HG03575 (cell line): ENCODE results near the gene LYPLAL1.
A peak's percentile ranks its signal among the peaks of the same experiment; 100 is the strongest.

ENCODE experiments used
- ATAC-seq: cut with Tn5 transposase; IDR thresholded peaks from one replicate; pipeline ENCODE4 v1.9.1; 2021; ENCODE audit not compliant: unreplicated experiment, insufficient number of reproducible peaks, low FRiP score; ENCODE audit errors: extremely low read depth

LYPLAL1 gene

GRCh38 chr1:219173758-219174459 lies at the start of gene LYPLAL1:
LYPLAL1 (plus strand) TSS chr1:219173878; CDS start chr1:219173891, 13 bp downstream.
- peak; percentile 25 for ATAC-seq

GRCh38 chr1:219124163-219124562 lies 49.5 kb upstream of the LYPLAL1 start:
- ATAC-seq: no peak

GRCh38 chr1:219125342-219125741 lies 48.3 kb upstream of the LYPLAL1 start:
- ATAC-seq: no peak

- ATAC-seq: no peak
Observed at GRCh38 chr1:219126377-219126776, 47.3 kb upstream of the LYPLAL1 start.

- no peak for ATAC-seq
Observed at GRCh38 chr1:219128957-219129356, 44.7 kb upstream of the LYPLAL1 start.

GRCh38 chr1:219130366-219130935 lies 43.2 kb upstream of the LYPLAL1 start:
- no peak for ATAC-seq

- no peak for ATAC-seq
Observed at GRCh38 chr1:219132939-219133338, 40.7 kb upstream of the LYPLAL1 start.

GRCh38 chr1:219138747-219139146 lies 34.9 kb upstream of the LYPLAL1 start:
- no peak for ATAC-seq

GRCh38 chr1:219140303-219140877 lies 33.3 kb upstream of the LYPLAL1 start:
- no peak for ATAC-seq

- ATAC-seq: no peak
Observed at GRCh38 chr1:219143735-219144134, 29.9 kb upstream of the LYPLAL1 start.

- ATAC-seq: no peak
Observed at GRCh38 chr1:219144658-219145315, 28.9 kb upstream of the LYPLAL1 start.

- no peak for ATAC-seq
Observed at GRCh38 chr1:219147571-219148019, 26.1 kb upstream of the LYPLAL1 start.

GRCh38 chr1:219149009-219149577 lies 24.6 kb upstream of the LYPLAL1 start:
- no peak for ATAC-seq

GRCh38 chr1:219149953-219150352 lies 23.7 kb upstream of the LYPLAL1 start:
- no peak for ATAC-seq

GRCh38 chr1:219150913-219151312 lies 22.8 kb upstream of the LYPLAL1 start:
- ATAC-seq: no peak

GRCh38 chr1:219151467-219151866 lies 22.2 kb upstream of the LYPLAL1 start:
- ATAC-seq: no peak

GRCh38 chr1:219152751-219153150 lies 20.9 kb upstream of the LYPLAL1 start:
- ATAC-seq: no peak

- no peak for ATAC-seq
Observed at GRCh38 chr1:219153723-219154122, 20.0 kb upstream of the LYPLAL1 start.

GRCh38 chr1:219155135-219155534 lies 18.5 kb upstream of the LYPLAL1 start:
- no peak for ATAC-seq
